Testis (tissue), 3 donors: ENCODE data around the gene KRTAP5-7. TPM values are rescaled to one million over a fixed set of nuclear protein-coding genes. Genes with fewer than 3 reads are reported as not detected.
"Not testable (repeated sequence)": the region's sequence is repeated elsewhere in the genome, so short reads cannot be mapped to it uniquely, and the experiment has no call there.

Source experiments
- DNase-seq: peaks from one replicate; pipeline ENCODE4 v3.0.0-alpha.2; 2019
- H3K27ac ChIP-seq, 2 donors: fragments of 200-600 bp; sonication (generic); one replicate each; pipeline ENCODE4 v1.5.1; 2019
- H3K27me3 ChIP-seq: fragments of 200-600 bp; sonication (generic); one replicate; pipeline ENCODE4 v1.5.1; 2019
- H3K36me3 ChIP-seq: fragments of 200-600 bp; sonication (generic); one replicate; pipeline ENCODE4 v1.5.1; 2017; ENCODE audit warnings: low read depth; ENCODE audit errors: missing control alignments
- H3K4me1 ChIP-seq: fragments of 200-600 bp; sonication (generic); one replicate; pipeline ENCODE4 v1.5.1; 2019
- H3K4me3 ChIP-seq, 2 donors: fragments of 200-600 bp; sonication (generic); one replicate each; pipeline ENCODE4 v1.5.1; 2017 to 2019
- H3K9me3 ChIP-seq: fragments of 200-600 bp; sonication (generic); one replicate; pipeline ENCODE4 v1.5.1; 2017
- POLR2A ChIP-seq: fragments of 450-650 bp; IDR thresholded peaks from one replicate; pipeline ENCODE4 v1.6.1; 2017; ENCODE audit warnings: antibody characterized with exemption, mild to moderate bottlenecking, moderate library complexity
- WGBS, 2 donors: methylation state at CpG; one replicate each; pipeline ENCODE4 v1.1.5; 2018; 5-methylcytosine and 5-hydroxymethylcytosine counted together
- intact Hi-C: fragments of 100-400 bp; cut with DNase I; formaldehyde crosslinking; loops from one replicate; pipeline ENCODE4 v1.15.1; 2023; ENCODE audit warnings: low total_unique reads
- polyA plus RNA-seq: library from polyadenylated mRNA; stranded (reverse); fragments of 350-450 nt; fragmentation: Illumina TruSeq; extraction: RNeasy Lipid Tissue Mini Kit (QIAGEN cat#74804); gene quantifications from one replicate; pipeline ENCODE4 v1.2.3, GENCODE V29; 2014; ENCODE audit warnings: low read depth, low replicate concordance; ENCODE audit not compliant: insufficient read depth
- total RNA-seq, 2 donors: library from RNA; depleted of rRNA; stranded (reverse); fragments of >200 nt; gene quantifications; one replicate each; pipeline ENCODE4 v1.2.3, GENCODE V29; 2016
- TF ChIP-seq, protein P1 (sequence below), 3 experiments: fragments of 450-650 bp in 2 of 3; fragments of 200-600 bp in 1 of 3; sonication (generic) in 1 of 3; IDR thresholded peaks; one replicate each; pipeline ENCODE4 v1.5.1; 2016 to 2019; ENCODE audit warnings: antibody characterized with exemption in 3 of 3, mild to moderate bottlenecking in 2 of 3, moderate library complexity in 1 of 3

The KRTAP5-7 gene
- total and polyA plus RNA-seq, 3 donors from 2014 or later = 0.94 to 1.7 (median 1.7) TPM

DNA sequence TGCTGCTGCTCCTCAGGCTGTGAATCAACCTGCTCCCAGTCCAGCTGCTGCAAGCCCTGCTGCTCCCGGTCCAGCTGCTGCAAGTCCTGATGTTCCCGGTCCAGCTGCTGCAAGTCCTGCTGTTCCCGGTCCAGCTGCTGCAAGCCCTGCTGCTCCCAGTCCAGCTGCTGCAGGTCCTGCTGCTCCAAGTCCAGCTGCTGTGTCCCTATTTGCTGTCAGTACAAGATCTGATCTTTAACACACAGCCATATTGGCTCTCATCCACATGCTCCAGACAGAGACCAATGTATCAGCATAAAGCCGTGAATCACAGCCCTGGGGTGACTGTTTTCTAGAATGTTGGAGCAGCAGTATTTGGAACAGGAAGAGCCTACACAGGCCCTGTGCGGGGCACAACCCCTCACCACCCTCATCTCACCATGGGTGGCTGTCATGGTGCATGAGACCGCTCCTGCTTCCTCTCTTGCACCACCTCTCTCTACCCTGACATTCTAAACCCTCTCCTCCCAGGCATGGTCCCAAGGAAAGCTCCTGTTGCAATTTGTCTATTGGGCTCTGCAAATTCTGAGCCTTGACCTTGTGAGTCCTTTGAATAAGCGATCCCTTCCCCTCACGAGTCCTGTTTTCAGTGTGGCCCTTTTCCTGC is 41.8 kb downstream of the KRTAP5-7 start:
- TF ChIP-seq, protein P1, sequence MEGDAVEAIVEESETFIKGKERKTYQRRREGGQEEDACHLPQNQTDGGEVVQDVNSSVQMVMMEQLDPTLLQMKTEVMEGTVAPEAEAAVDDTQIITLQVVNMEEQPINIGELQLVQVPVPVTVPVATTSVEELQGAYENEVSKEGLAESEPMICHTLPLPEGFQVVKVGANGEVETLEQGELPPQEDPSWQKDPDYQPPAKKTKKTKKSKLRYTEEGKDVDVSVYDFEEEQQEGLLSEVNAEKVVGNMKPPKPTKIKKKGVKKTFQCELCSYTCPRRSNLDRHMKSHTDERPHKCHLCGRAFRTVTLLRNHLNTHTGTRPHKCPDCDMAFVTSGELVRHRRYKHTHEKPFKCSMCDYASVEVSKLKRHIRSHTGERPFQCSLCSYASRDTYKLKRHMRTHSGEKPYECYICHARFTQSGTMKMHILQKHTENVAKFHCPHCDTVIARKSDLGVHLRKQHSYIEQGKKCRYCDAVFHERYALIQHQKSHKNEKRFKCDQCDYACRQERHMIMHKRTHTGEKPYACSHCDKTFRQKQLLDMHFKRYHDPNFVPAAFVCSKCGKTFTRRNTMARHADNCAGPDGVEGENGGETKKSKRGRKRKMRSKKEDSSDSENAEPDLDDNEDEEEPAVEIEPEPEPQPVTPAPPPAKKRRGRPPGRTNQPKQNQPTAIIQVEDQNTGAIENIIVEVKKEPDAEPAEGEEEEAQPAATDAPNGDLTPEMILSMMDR (IDR thresholded peaks at IDR 0.05) = no peak
- no peak for TF ChIP-seq POLR2A
- H3K27ac ChIP-seq = no peak overlapping the region
- intact Hi-C loops = no loop called here
- no peaks in the 10 kb centered on the region for H3K36me3 ChIP-seq
- peak; percentile 26 for DNase-seq
- no peak overlapping the region for H3K4me3 ChIP-seq
- no peaks in the 10 kb centered on the region for H3K9me3 ChIP-seq
- 40 to 47% methylated on average over 8 of the region's 8 CpGs for WGBS, 2 donors
- no peaks in the 10 kb centered on the region for H3K4me1 ChIP-seq
- H3K27me3 ChIP-seq = no peaks in the 10 kb centered on the region

DNA sequence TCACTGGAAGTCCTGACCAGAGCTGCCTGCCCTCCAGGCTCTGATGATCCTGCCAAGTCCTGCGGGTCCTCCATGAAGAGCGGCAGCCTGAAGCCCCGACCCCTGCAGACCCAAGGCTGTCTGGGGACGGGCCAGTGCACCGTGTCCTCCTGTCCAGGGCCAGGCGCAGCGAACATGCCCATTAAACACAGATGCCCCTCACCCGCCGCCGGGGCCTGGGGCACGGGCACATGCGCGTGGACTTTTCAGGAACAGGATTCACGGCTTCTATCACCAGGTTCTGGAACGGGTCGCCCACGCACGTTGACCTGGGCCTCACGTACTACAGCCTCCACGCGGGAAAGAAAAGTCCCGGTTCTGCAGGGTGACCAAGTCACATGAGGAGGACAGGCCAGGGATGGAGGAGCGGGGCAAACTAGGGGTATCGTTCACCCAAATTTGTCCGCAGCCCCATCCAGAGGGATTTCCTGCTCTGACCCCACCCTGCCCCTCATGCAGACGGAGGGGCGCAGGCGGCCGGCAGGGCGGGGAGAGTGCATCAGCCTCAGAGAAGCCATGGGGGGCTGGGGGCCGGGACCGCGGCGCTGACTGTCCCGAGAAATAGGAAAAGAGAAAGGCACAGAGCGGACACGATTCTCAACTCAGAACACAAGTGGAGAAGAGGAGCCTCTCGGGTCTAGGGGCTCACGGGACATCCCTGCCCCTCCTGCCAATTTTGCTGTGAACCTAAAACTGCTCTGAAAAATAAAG is 44.2 kb downstream of the KRTAP5-7 start:
- H3K4me1 ChIP-seq, DNase-seq, intact Hi-C loops, H3K27me3 ChIP-seq, H3K9me3 ChIP-seq, H3K36me3 ChIP-seq, H3K27ac ChIP-seq, H3K4me3 ChIP-seq: not testable (repeated sequence)
- WGBS, 2 donors = 52 to 66% methylated on average over 12 to 34 of the region's 39 CpGs

DNA sequence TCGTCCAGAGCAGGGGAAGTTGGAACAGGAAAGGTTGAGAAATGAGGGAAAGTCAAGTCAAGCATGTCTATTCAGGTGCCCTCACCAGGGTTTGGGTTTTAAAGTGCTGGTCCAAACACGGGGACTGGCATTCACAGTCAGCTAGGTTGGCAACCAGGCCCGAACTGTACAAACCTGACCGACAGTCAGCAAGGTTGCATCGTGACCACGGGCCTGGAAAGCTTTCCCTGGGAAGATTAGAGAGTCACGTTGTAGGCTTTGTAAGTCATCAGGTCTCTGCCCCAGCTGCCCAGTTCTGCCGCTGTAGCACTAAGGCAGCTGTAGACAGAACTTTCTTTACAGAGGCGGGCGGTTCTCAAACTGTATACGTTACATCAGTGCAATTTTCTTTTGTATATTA is 45.7 kb downstream of the KRTAP5-7 start:
- TF ChIP-seq, protein P1 (IDR thresholded peaks at IDR 0.05) = no peak
- no peak for TF ChIP-seq POLR2A
- intact Hi-C loops = no loop called here
- no peaks in the 10 kb centered on the region for H3K36me3 ChIP-seq
- 83 to 84% methylated on average over 11 of the region's 11 CpGs for WGBS, 2 donors
- no peaks in the 10 kb centered on the region for H3K9me3 ChIP-seq
- DNase-seq = no peak
- H3K27me3 ChIP-seq = no peaks in the 10 kb centered on the region
- no peak overlapping the region for H3K27ac ChIP-seq
- H3K4me1 ChIP-seq = no peaks in the 10 kb centered on the region
- H3K4me3 ChIP-seq = no peak overlapping the region

DNA sequence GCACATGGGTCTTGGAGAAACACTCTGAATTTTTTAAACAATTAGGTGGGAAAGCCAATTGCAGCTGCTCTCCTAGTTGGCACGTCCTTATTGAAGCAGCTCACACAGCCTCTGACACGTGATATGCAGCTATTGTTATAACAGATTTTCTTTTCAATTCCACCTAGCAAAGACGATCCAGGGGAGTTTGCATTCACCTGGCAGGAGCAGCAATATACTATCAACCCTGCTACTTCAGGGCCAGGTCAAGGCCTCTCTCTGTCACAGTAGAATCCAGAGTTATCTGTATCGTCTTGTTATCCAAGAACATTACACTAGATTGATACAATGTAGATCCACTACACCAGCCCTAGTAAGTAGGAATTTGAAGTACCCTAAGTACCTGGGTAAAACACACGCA is 47.4 kb downstream of the KRTAP5-7 start:
- no peaks in the 10 kb centered on the region for H3K27me3 ChIP-seq
- intact Hi-C loops = no loop called here
- DNase-seq = no peak
- H3K9me3 ChIP-seq = no peaks in the 10 kb centered on the region
- H3K27ac ChIP-seq = no peak overlapping the region
- no peak overlapping the region for H3K4me3 ChIP-seq
- no peaks in the 10 kb centered on the region for H3K36me3 ChIP-seq
- TF ChIP-seq POLR2A = no peak
- TF ChIP-seq, protein P1 (IDR thresholded peaks at IDR 0.05) = no peak
- 58 to 75% methylated on average over 5 of the region's 5 CpGs for WGBS, 2 donors
- H3K4me1 ChIP-seq = no peaks in the 10 kb centered on the region

DNA sequence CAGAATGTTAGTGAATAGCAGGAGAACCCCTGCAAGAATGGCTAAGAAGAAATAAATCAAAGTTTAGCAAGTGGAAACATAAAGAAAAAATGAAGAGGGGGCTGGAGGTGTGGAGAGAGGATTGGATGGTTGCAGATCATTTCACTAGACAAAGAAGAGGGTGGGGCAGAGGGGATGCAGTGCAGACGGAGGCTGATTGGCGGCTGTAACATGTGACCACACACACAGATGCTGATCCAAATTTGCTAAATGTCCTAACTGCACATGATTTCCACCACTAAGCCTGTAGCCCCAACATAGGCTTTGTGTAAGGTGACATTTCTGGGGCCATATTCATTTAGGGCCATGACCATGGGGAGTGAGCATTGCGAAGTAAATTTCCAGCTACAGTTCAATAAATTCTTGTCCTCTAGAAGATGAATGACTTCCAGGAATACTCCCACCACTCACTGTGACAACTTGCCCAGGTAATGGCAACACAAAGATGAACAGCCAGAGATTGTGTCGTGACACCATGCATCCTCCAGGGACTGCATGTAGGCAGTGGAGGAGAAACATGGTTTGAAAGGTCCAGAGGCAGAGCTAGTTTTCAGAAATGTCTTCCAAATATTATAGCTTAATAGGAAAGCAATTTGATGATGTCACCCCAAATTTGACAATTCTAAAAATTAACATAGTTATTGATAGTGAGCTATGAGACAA is 48.8 kb downstream of the KRTAP5-7 start:
- H3K27me3 ChIP-seq = no peaks in the 10 kb centered on the region
- no peaks in the 10 kb centered on the region for H3K4me1 ChIP-seq
- H3K9me3 ChIP-seq = no peaks in the 10 kb centered on the region
- H3K36me3 ChIP-seq = no peaks in the 10 kb centered on the region
- no peak overlapping the region for H3K27ac ChIP-seq
- DNase-seq = no peak
- WGBS, 2 donors = 81 to 82% methylated on average over 4 of the region's 4 CpGs
- TF ChIP-seq POLR2A = no peak
- TF ChIP-seq, protein P1 (IDR thresholded peaks at IDR 0.05) = no peak
- intact Hi-C loops = no loop called here
- H3K4me3 ChIP-seq = no peak overlapping the region

DNA sequence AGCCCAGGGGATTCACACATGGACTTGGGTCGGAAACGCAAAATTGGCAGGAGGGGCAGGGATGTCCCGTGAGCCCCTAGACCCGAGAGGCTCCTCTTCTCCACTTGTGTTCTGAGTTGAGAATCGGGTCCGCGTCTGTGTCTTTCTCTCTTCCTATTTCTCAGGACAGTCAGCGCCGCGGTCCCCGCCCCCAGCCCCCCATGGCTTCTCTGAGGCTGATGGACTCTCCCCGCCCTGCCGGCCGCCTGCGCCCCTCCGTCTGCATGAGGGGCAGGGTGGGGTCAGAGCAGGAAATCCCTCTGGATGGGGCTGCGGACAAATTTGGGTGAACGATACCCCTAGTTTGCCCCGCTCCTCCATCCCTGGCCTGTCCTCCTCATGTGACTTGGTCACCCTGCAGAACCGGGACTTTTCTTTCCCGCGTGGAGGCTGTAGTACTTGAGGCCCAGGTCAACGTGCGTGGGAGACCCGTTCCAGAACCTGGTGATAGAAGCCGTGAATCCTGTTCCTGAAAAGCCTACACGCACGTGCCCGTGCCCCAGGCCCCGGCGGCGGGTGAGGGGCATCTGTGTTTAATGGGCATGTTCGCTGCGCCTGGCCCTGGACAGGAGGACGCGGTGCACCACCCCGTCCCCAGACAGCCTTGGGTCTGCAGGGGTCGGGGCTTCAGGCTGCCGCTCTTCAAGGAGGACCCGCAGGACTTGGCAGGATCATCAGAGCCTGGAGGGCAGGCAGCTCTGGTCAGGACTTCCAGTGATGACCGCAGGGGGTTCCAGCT is 49.8 kb downstream of the KRTAP5-7 start:
- H3K27ac ChIP-seq, H3K9me3 ChIP-seq, H3K4me3 ChIP-seq, H3K27me3 ChIP-seq, H3K36me3 ChIP-seq, DNase-seq, intact Hi-C loops, H3K4me1 ChIP-seq: not testable (repeated sequence)
- WGBS, 2 donors = 75% methylated on average over 17 to 34 of the region's 41 CpGs
